Mucosa of descending colon (tissue), 3 donors: ENCODE results near the gene FAM131C. TPM values are rescaled to one million over a fixed set of nuclear protein-coding genes. Genes with fewer than 3 reads are reported as not detected.
"Not testable (repeated sequence)": the region's sequence is repeated elsewhere in the genome, so short reads cannot be mapped to it uniquely, and the experiment has no call there.

Source experiments
- ATAC-seq: fragments of 200-7000 bp; cut with Tn5 transposase; one replicate; pipeline ENCODE4 v1.9.1; 2020; ENCODE audit warnings: mild to moderate bottlenecking, moderate library complexity
- DNase-seq, 3 donors: peaks; one replicate each; pipeline ENCODE4 v3.0.0-alpha.2; 2020
- H3K36me3 ChIP-seq: fragments of 200-600 bp; one replicate; pipeline ENCODE4 v1.8.0; 2021; ENCODE audit warnings: low read depth, mild to moderate bottlenecking
- H3K4me1 ChIP-seq: fragments of 200-600 bp; one replicate; pipeline ENCODE4 v1.8.0; 2021; ENCODE audit warnings: low read depth, mild to moderate bottlenecking
- H3K4me3 ChIP-seq: fragments of 200-600 bp; one replicate; pipeline ENCODE4 v1.8.0; 2021; ENCODE audit warnings: mild to moderate bottlenecking
- H3K9me3 ChIP-seq: fragments of 200-600 bp; one replicate; pipeline ENCODE4 v1.8.0; 2021; ENCODE audit warnings: mild to moderate bottlenecking
- CTCF ChIP-seq: fragments of 200-600 bp; IDR thresholded peaks from one replicate; pipeline ENCODE4 v1.8.0; 2022; ENCODE audit warnings: antibody characterized with exemption, mild to moderate bottlenecking
- intact Hi-C, 2 donors: fragments of 100-400 bp; cut with DNase I in 1 of 2; cut with micrococcal nuclease in 1 of 2; formaldehyde crosslinking; loops; one replicate each; pipeline versions ENCODE4 v1.11.0 to v1.11.1; 2022; cut with DNase I, micrococcal nuclease
- total RNA-seq, 3 donors: library from RNA; stranded (reverse); fragmentation: NEBNext Ultra II Directional in 2 of 3; extraction: Animal tissue kit (Norgen Biotek cat#: 25700) in 2 of 3; gene quantifications; one replicate each; pipeline versions ENCODE4 v1.2.1 to v1.2.4, GENCODE V29; 2021 to 2023
- donor health status: DM: no; HTN: no; CAD: no; lungs with moderate emphysema.
- donor health status: DM: no; HTN: no; CAD: no.
- donor health status: DM: no; HTN: yes; CAD: no.

FAM131C gene
- total RNA-seq, 3 donors from 2014 or later = 3.5 TPM; not detected in 2

- no peak for TF ChIP-seq CTCF
- Histone ChIP-seq H3K9me3 (no peaks in the 10 kb centered on the region), H3K4me1 (peaks cover under 1% of the 10 kb centered on the region), H3K4me3 (no peak within 1 kb of the TSS), H3K36me3 (no peaks in the 10 kb centered on the region)
- intact Hi-C loops = no loop called here
- DNase-seq = no peak
- no peak for ATAC-seq
Observed at GRCh38 chr1:16021681-16022080, 51.8 kb downstream of the FAM131C start, which contains the start of gene CLCNKA. Gene CLCNKA (plus strand): TSS chr1:16022036. CDS start chr1:16022620, 584 bp downstream.

GRCh38 chr1:16020878-16021277 is 52.6 kb downstream of the FAM131C start:
- H3K36me3 ChIP-seq, intact Hi-C loops, H3K9me3 ChIP-seq, H3K4me1 ChIP-seq, DNase-seq, H3K4me3 ChIP-seq: not testable (repeated sequence)
- peak; percentile 8 for ATAC-seq

- Histone ChIP-seq H3K4me1 (no peaks in the 10 kb centered on the region), H3K36me3 (no peaks in the 10 kb centered on the region), H3K4me3 (no peak overlapping the region), H3K9me3 (no peaks in the 10 kb centered on the region)
- intact Hi-C loops = no loop called here
- DNase-seq = no peak
- no peak for ATAC-seq
- no peak for TF ChIP-seq CTCF
Observed at GRCh38 chr1:16020325-16020724, 53.1 kb downstream of the FAM131C start.

GRCh38 chr1:16019644-16020277 is 53.7 kb downstream of the FAM131C start:
- DNase-seq (no peak), ATAC-seq (no peak)

GRCh38 chr1:16018749-16019643 is 54.5 kb downstream of the FAM131C start:
- Histone ChIP-seq H3K4me3 (no peak overlapping the region), H3K4me1 (peaks cover 1% of the 10 kb centered on the region), H3K36me3 (no peaks in the 10 kb centered on the region), H3K9me3 (no peaks in the 10 kb centered on the region)
- DNase-seq (no peak), ATAC-seq (no peak)
- TF ChIP-seq CTCF = no peak
- intact Hi-C loops = no loop called here

More at GRCh38 chr1:16019644-16020277, 53.7 kb downstream of the FAM131C start:
- Histone ChIP-seq H3K9me3 (no peaks in the 10 kb centered on the region), H3K36me3 (no peaks in the 10 kb centered on the region), H3K4me3 (no peak overlapping the region), H3K4me1 (no peaks in the 10 kb centered on the region)
- TF ChIP-seq CTCF = no peak
- intact Hi-C loops = no loop called here

GRCh38 chr1:16018308-16018707 is 55.1 kb downstream of the FAM131C start:
- no peak for ATAC-seq
- intact Hi-C loops = no loop called here
- H3K36me3 ChIP-seq = no peaks in the 10 kb centered on the region
- H3K9me3 ChIP-seq = no peaks in the 10 kb centered on the region
- H3K4me1 ChIP-seq = peaks cover 7% of the 10 kb centered on the region
- DNase-seq = no peak
- no peak for TF ChIP-seq CTCF
- H3K4me3 ChIP-seq = no peak overlapping the region
